ENCODE results near the gene CFAP141. TPM values are rescaled to one million over a fixed set of nuclear protein-coding genes. Genes with fewer than 3 reads are reported as not detected.

Gene CFAP141
- total RNA-seq, 1 donor from 2014 or later = not detected

GRCh38 chr1:154190550-154190949, 15.6 kb downstream of the CFAP141 start:
- no peak for FAIRE-seq

GRCh38 chr1:154186852-154187501, 19.2 kb downstream of the CFAP141 start:
- Histone ChIP-seq H3K4me3 (ENCODE audit: low read depth, low read length) (no peak overlapping the region), H3K36me3 (ENCODE audit: control insufficient read depth, insufficient read depth, low read length) (no peaks in the 10 kb centered on the region), H3K27me3 (ENCODE audit: control insufficient read depth, insufficient read depth, low read length) (no peaks in the 10 kb centered on the region)
- DNase-seq (ENCODE audit: low read depth) = no peak
- TF ChIP-seq CTCF (IDR thresholded peaks at IDR 0.05; ENCODE audit: insufficient read depth, low read length, severe bottlenecking) = no peak
- FAIRE-seq = no peak

More at GRCh38 chr1:154190550-154190949, 15.6 kb downstream of the CFAP141 start:
- no peaks in the 10 kb centered on the region for H3K36me3 ChIP-seq (ENCODE audit: control insufficient read depth, insufficient read depth, low read length)
- H3K27me3 ChIP-seq (ENCODE audit: control insufficient read depth, insufficient read depth, low read length) = peaks cover 2% of the 10 kb centered on the region
- H3K4me3 ChIP-seq (ENCODE audit: low read depth, low read length) = no peak overlapping the region
- no peak for DNase-seq (ENCODE audit: low read depth)
- TF ChIP-seq CTCF (IDR thresholded peaks at IDR 0.05; ENCODE audit: insufficient read depth, low read length, severe bottlenecking) = no peak

GRCh38 chr1:154186177-154186576, 20.0 kb downstream of the CFAP141 start:
- TF ChIP-seq CTCF (IDR thresholded peaks at IDR 0.05; ENCODE audit: insufficient read depth, low read length, severe bottlenecking) = peak; percentile 77
- FAIRE-seq = no peak
- H3K27me3 ChIP-seq (ENCODE audit: control insufficient read depth, insufficient read depth, low read length) = no peaks in the 10 kb centered on the region
- peak; percentile 74 for DNase-seq (ENCODE audit: low read depth)
- H3K36me3 ChIP-seq (ENCODE audit: control insufficient read depth, insufficient read depth, low read length) = no peaks in the 10 kb centered on the region
- H3K4me3 ChIP-seq (ENCODE audit: low read depth, low read length) = no peak overlapping the region

GRCh38 chr1:154183046-154183915, 22.9 kb downstream of the CFAP141 start:
- FAIRE-seq = no peak
- TF ChIP-seq CTCF (IDR thresholded peaks at IDR 0.05; ENCODE audit: insufficient read depth, low read length, severe bottlenecking) = no peak

GRCh38 chr1:154182344-154183045, 23.6 kb downstream of the CFAP141 start:
- FAIRE-seq = no peak
- H3K36me3 ChIP-seq (ENCODE audit: control insufficient read depth, insufficient read depth, low read length) = no peaks in the 10 kb centered on the region
- DNase-seq (ENCODE audit: low read depth) = peak; percentile 73
- peak overlapping the region; percentile 91 for H3K4me3 ChIP-seq (ENCODE audit: low read depth, low read length)
- H3K27me3 ChIP-seq (ENCODE audit: control insufficient read depth, insufficient read depth, low read length) = no peaks in the 10 kb centered on the region
- no peak for TF ChIP-seq CTCF (IDR thresholded peaks at IDR 0.05; ENCODE audit: insufficient read depth, low read length, severe bottlenecking)

More at GRCh38 chr1:154183046-154183915, 22.9 kb downstream of the CFAP141 start:
- DNase-seq (ENCODE audit: low read depth) = peak; percentile 91
- H3K27me3 ChIP-seq (ENCODE audit: control insufficient read depth, insufficient read depth, low read length) = no peaks in the 10 kb centered on the region
- no peaks in the 10 kb centered on the region for H3K36me3 ChIP-seq (ENCODE audit: control insufficient read depth, insufficient read depth, low read length)
- H3K4me3 ChIP-seq (ENCODE audit: low read depth, low read length) = peak overlapping the region; percentile 91

All from bronchial epithelial cell (primary cell).